ENCODE results near the gene KDM6A. TPM values are rescaled to one million over a fixed set of nuclear protein-coding genes. Genes with fewer than 3 reads are reported as not detected.

Gene KDM6A
- total RNA-seq, 1 experiment from 2014 or later: 21.0 TPM

GRCh38 chrX:44874420-44875184 is 1.6 kb downstream of the KDM6A start:
- H3K4me3 ChIP-seq (replicated peaks in 1 of 2; ENCODE audit: low read depth in 1 of 2, low read length in 2 of 2): peak overlapping the region; percentile 72 to 74
- no peak overlapping the region for H2AFZ ChIP-seq (ENCODE audit: low read depth, low read length, poor library complexity, severe bottlenecking)
- no peaks in the 10 kb centered on the region for H4K20me1 ChIP-seq (ENCODE audit: insufficient read depth)
- H3K4me2 ChIP-seq (ENCODE audit: low read length): peak overlapping the region; percentile 82
- H3K9me2 ChIP-seq (ENCODE audit: insufficient read depth): no peaks in the 10 kb centered on the region
- peaks cover 67% of the 10 kb centered on the region for H3K79me2 ChIP-seq (ENCODE audit: insufficient read depth, low read length)
- H3K27ac ChIP-seq (ENCODE audit: low read depth, low read length): peak overlapping the region; percentile 84
- H3K36me3 ChIP-seq (ENCODE audit: control insufficient read depth in 1 of 2, insufficient read depth in 2 of 2, low read length in 2 of 2): no peaks in the 10 kb centered on the region
- H3K9me3 ChIP-seq (ENCODE audit: control insufficient read depth in 1 of 2, insufficient read depth in 1 of 2, low read depth in 1 of 2, low read length in 2 of 2): no peaks in the 10 kb centered on the region
- intact Hi-C loops (cut with micrococcal nuclease): no loop called here
- ATAC-seq: no peak
- peaks cover 2 to 14% of the 10 kb centered on the region in 2 experiments; a peak in 2 of 4 replicates for H3K4me1 ChIP-seq (ENCODE audit: control insufficient read depth in 1 of 2, insufficient read depth in 2 of 2, low read length in 2 of 2)
- CTCF ChIA-PET: interaction anchor here (0.7 kb wide), 1 partner anchor 795 kb away, joined by 4 read pairs; no protein-coding TSS in a partner anchor
- POLR2A ChIA-PET: no interaction called here
- H3K9ac ChIP-seq (ENCODE audit: low read length): peak overlapping the region; percentile 84
- no peak for DNase-seq (ENCODE audit: low read depth, low spot score)
- BruUV-seq (replicated peaks): TSS peak; percentile 53
- H3K27me3 ChIP-seq (ENCODE audit: insufficient read depth, low read length): no peaks in the 10 kb centered on the region
- TF ChIP-seq ZFX (IDR thresholded peaks at IDR 0.05) (no peak), ZNF274 (IDR thresholded peaks at IDR 0.05; ENCODE audit: low read depth, low read length) (no peak), YY1 (IDR thresholded peaks at IDR 0.05; ENCODE audit: extremely low read depth, insufficient replicate concordance, low read depth, low read length) (peak; percentile 88), MAX (IDR thresholded peaks at IDR 0.05) (no peak), POLR2A (IDR thresholded peaks at IDR 0.05; ENCODE audit: borderline replicate concordance, extremely low read depth, insufficient read depth, insufficient read length) (no peak)
- RAD21 ChIA-PET (ENCODE audit: low non-redundant PET in 1 of 2, low total read pairs in 2 of 2, uncharacterized antibody in 2 of 2, unreplicated experiment in 2 of 2): no interaction called here

GRCh38 chrX:44875185-44875489 is 2.1 kb downstream of the KDM6A start:
- intact Hi-C loops (cut with micrococcal nuclease): no loop called here
- no TSS peak for BruUV-seq (replicated peaks)
- POLR2A ChIA-PET: no interaction called here
- H3K79me2 ChIP-seq (ENCODE audit: insufficient read depth, low read length): peaks cover 71% of the 10 kb centered on the region
- H3K9ac ChIP-seq (ENCODE audit: low read length): peak overlapping the region; percentile 84
- H3K9me2 ChIP-seq (ENCODE audit: insufficient read depth): no peaks in the 10 kb centered on the region
- H3K36me3 ChIP-seq (ENCODE audit: control insufficient read depth in 1 of 2, insufficient read depth in 2 of 2, low read length in 2 of 2): no peaks in the 10 kb centered on the region
- no peaks in the 10 kb centered on the region for H3K27me3 ChIP-seq (ENCODE audit: insufficient read depth, low read length)
- no peak overlapping the region for H2AFZ ChIP-seq (ENCODE audit: low read depth, low read length, poor library complexity, severe bottlenecking)
- H3K27ac ChIP-seq (ENCODE audit: low read depth, low read length): no peak overlapping the region
- RAD21 ChIA-PET (ENCODE audit: low non-redundant PET in 1 of 2, low total read pairs in 2 of 2, uncharacterized antibody in 2 of 2, unreplicated experiment in 2 of 2): no interaction called here
- peak overlapping the region; percentile 82 for H3K4me2 ChIP-seq (ENCODE audit: low read length)
- H3K4me3 ChIP-seq (replicated peaks in 1 of 2; ENCODE audit: low read depth in 1 of 2, low read length in 2 of 2): peak overlapping the region; percentile 72 to 74
- CTCF ChIA-PET: interaction anchor here (0.7 kb wide), 1 partner anchor 794 kb away, joined by 4 read pairs; no protein-coding TSS in a partner anchor
- H3K9me3 ChIP-seq (ENCODE audit: control insufficient read depth in 1 of 2, insufficient read depth in 1 of 2, low read depth in 1 of 2, low read length in 2 of 2): no peaks in the 10 kb centered on the region
- ATAC-seq: no peak
- H4K20me1 ChIP-seq (ENCODE audit: insufficient read depth): no peaks in the 10 kb centered on the region
- TF ChIP-seq SIN3A (IDR thresholded peaks at IDR 0.05; ENCODE audit: low read depth) (no peak), POLR2AphosphoS5 (IDR thresholded peaks at IDR 0.05; ENCODE audit: low read depth, low read length) (no peak), MAX (IDR thresholded peaks at IDR 0.05) (no peak), EZH2phosphoT487 (IDR thresholded peaks at IDR 0.05; ENCODE audit: borderline replicate concordance) (no peak)
- no peak for DNase-seq (ENCODE audit: low read depth, low spot score)
- peaks cover 2 to 14% of the 10 kb centered on the region in 2 experiments; a peak in 2 of 4 replicates for H3K4me1 ChIP-seq (ENCODE audit: control insufficient read depth in 1 of 2, insufficient read depth in 2 of 2, low read length in 2 of 2)

Data from HCT116 (cell line).